HCT116 (cell line): ENCODE results near the gene SUPT3H. TPM values are rescaled to one million over a fixed set of nuclear protein-coding genes. Genes with fewer than 3 reads are reported as not detected.

ENCODE experiments used
- ATAC-seq: fragments of 200-7000 bp; cut with Tn5 transposase; 2 replicates; pipeline ENCODE4 v1.9.1; 2020; ENCODE audit warnings: mild to moderate bottlenecking, moderate library complexity
- BruUV-seq: library from RNA; stranded (reverse); fragments of 400-500 nt; replicated peaks from 2 replicates; lab custom pipeline; 2021; lab: Mats Ljungman, UMichigan
- CTCF ChIA-PET: fragments of 300-600 bp; sonication (Branson Sonifier 250); formaldehyde crosslinking; loops from one replicate; lab custom pipeline; 2021; ENCODE audit warnings: antibody characterized with exemption; lab: Charles Lee
- POLR2A ChIA-PET: fragments of 300-600, 350-600 bp; sonication (Branson Sonifier 250); formaldehyde crosslinking; loops from one replicate; lab custom pipeline; 2021; ENCODE audit warnings: antibody characterized with exemption; lab: Charles Lee
- RAD21 ChIA-PET, 2 experiments: fragments of 300-600 bp; sonication (Branson Sonifier 250); formaldehyde crosslinking; loops; one replicate each; lab custom pipeline; 2023; ENCODE audit warnings: low total read pairs in 2 of 2; ENCODE audit not compliant: uncharacterized antibody in 2 of 2, unreplicated experiment in 2 of 2, low non-redundant PET in 1 of 2; lab: Charles Lee
- DNase-seq: peaks from one replicate; pipeline ENCODE4 v3.0.0-alpha.2; 2010; ENCODE audit warnings: low read depth, low spot score
- H2AFZ ChIP-seq: fragments of 200-600 bp; shearing (Covaris generic), sonication (generic); 2 replicates; pipeline ENCODE4 v1.6.1; 2017; ENCODE audit warnings: low read depth, mixed run types, mixed read lengths, antibody characterized with exemption, low read length; ENCODE audit not compliant: poor library complexity, severe bottlenecking
- H3K27ac ChIP-seq: 2 replicates; pipeline ENCODE4 v1.5.1; 2012; ENCODE audit warnings: low read depth, low read length
- H3K27me3 ChIP-seq: fragments of 200-600 bp; sonication (generic); 2 replicates; pipeline ENCODE4 v1.6.1; 2016; ENCODE audit warnings: mixed run types, low read length, mixed read lengths; ENCODE audit not compliant: insufficient read depth
- H3K36me3 ChIP-seq, 2 experiments: fragments of 200-500 bp in 1 of 2; fragments of 200-600 bp in 1 of 2; sonication (Bioruptor generic) in 1 of 2; sonication (generic) in 1 of 2; 2 replicates each; pipeline versions ENCODE4 v1.5.1 to v1.6.1; 2014 to 2016; ENCODE audit warnings: low read length in 2 of 2, inconsistent platforms in 1 of 2, mixed read lengths in 1 of 2, mixed run types in 1 of 2; ENCODE audit not compliant: insufficient read depth in 2 of 2, control insufficient read depth in 1 of 2
- H3K4me1 ChIP-seq, 2 experiments: fragments of 200-600 bp in 1 of 2; sonication (generic) in 1 of 2; 2 replicates each; pipeline versions ENCODE4 v1.5.1 to v1.6.1; 2012 to 2017; ENCODE audit warnings: low read length in 2 of 2, inconsistent platforms in 1 of 2, mild to moderate bottlenecking in 1 of 2, mixed read lengths in 1 of 2, mixed run types in 1 of 2, moderate library complexity in 1 of 2; ENCODE audit not compliant: insufficient read depth in 2 of 2, control insufficient read depth in 1 of 2
- H3K4me2 ChIP-seq: fragments of 200-600 bp; sonication (generic); 2 replicates; pipeline ENCODE4 v1.6.1; 2017; ENCODE audit warnings: mixed run types, low read length, mixed read lengths
- H3K4me3 ChIP-seq, 2 experiments: fragments of 200-600 bp in 1 of 2; sonication (generic) in 1 of 2; replicated peaks in 1 of 2; 2 replicates each; pipeline ENCODE4 v1.5.1; 2011 to 2016; ENCODE audit warnings: low read length in 2 of 2, control low read depth in 1 of 2, low read depth in 1 of 2, mild to moderate bottlenecking in 1 of 2, mixed read lengths in 1 of 2, mixed run types in 1 of 2
- H3K79me2 ChIP-seq: fragments of 200-600 bp; sonication (generic); 2 replicates; pipeline ENCODE4 v1.6.1; 2017; ENCODE audit warnings: mild to moderate bottlenecking, mixed run types, low read length, moderate library complexity, mixed read lengths; ENCODE audit not compliant: insufficient read depth
- H3K9ac ChIP-seq: fragments of 200-600 bp; sonication (generic); 2 replicates; pipeline ENCODE4 v1.6.1; 2016; ENCODE audit warnings: low read length, mixed read lengths
- H3K9me2 ChIP-seq: fragments of 200-600 bp; sonication (generic), shearing (Covaris generic); 2 replicates; pipeline ENCODE4 v1.6.1; 2017; ENCODE audit warnings: mixed run types, mild to moderate bottlenecking, moderate library complexity; ENCODE audit not compliant: insufficient read depth
- H3K9me3 ChIP-seq, 2 experiments: fragments of 200-500 bp in 1 of 2; fragments of 200-600 bp in 1 of 2; sonication (Bioruptor generic) in 1 of 2; sonication (generic) in 1 of 2; 2 replicates each; pipeline ENCODE4 v1.6.1; 2014 to 2017; ENCODE audit warnings: low read length in 2 of 2, mixed read lengths in 2 of 2, inconsistent platforms in 1 of 2, low read depth in 1 of 2, mild to moderate bottlenecking in 1 of 2, mixed run types in 1 of 2, moderate library complexity in 1 of 2; ENCODE audit not compliant: control insufficient read depth in 1 of 2, insufficient read depth in 1 of 2
- H4K20me1 ChIP-seq: fragments of 200-600 bp; sonication (generic), shearing (Covaris generic); 2 replicates; pipeline ENCODE4 v1.6.1; 2017; ENCODE audit warnings: mixed run types, mild to moderate bottlenecking, moderate library complexity; ENCODE audit not compliant: insufficient read depth
- CTCF ChIP-seq, 3 experiments: fragments of 200-600 bp in 1 of 3; sonication (generic) in 1 of 3; IDR thresholded peaks in 2 of 3; conservative IDR thresholded peaks in 1 of 3; 2 replicates each; pipeline ENCODE4 v1.5.1; 2012 to 2017; ENCODE audit warnings: low read depth in 2 of 3, low read length in 2 of 3, antibody characterized with exemption in 1 of 3, borderline replicate concordance in 1 of 3, control low read depth in 1 of 3, mild to moderate bottlenecking in 1 of 3, mixed read lengths in 1 of 3, mixed run types in 1 of 3, moderate library complexity in 1 of 3; ENCODE audit not compliant: insufficient read depth in 1 of 3
- EGR1 ChIP-seq: IDR thresholded peaks from 2 replicates; pipeline ENCODE4 v1.6.1; 2012; ENCODE audit warnings: low read depth
- MAX ChIP-seq: IDR thresholded peaks from 2 replicates; pipeline ENCODE4 v1.6.1; 2012
- POLR2AphosphoS5 ChIP-seq: IDR thresholded peaks from 2 replicates; pipeline ENCODE4 v1.6.1; 2011; ENCODE audit warnings: mild to moderate bottlenecking, low read depth, low read length, moderate library complexity
- REST ChIP-seq: IDR thresholded peaks from 2 replicates; pipeline ENCODE4 v1.6.1; 2012; ENCODE audit warnings: low read depth
- SP1 ChIP-seq: IDR thresholded peaks from 2 replicates; pipeline ENCODE4 v1.6.1; 2012; ENCODE audit warnings: low read depth
- YY1 ChIP-seq: IDR thresholded peaks from 2 replicates; pipeline ENCODE4 v1.6.1; 2011; ENCODE audit warnings: low read length, low read depth, moderate library complexity, mild to moderate bottlenecking; ENCODE audit not compliant: insufficient replicate concordance; ENCODE audit errors: extremely low read depth
- ZNF274 ChIP-seq: fragments of 200-500 bp; sonication (Bioruptor generic); IDR thresholded peaks from 2 replicates; pipeline ENCODE4 v1.6.1; 2014; ENCODE audit warnings: mild to moderate bottlenecking, low read depth, low read length, inconsistent platforms
- intact Hi-C: fragments of 100-400 bp; cut with micrococcal nuclease; formaldehyde crosslinking; loops from 2 replicates; pipeline ENCODE4 v1.10.0; 2022
- total RNA-seq: library from RNA; stranded (reverse); gene quantifications from one replicate; pipeline ENCODE4 v1.2.1, GENCODE V29; 2021; ENCODE audit not compliant: unreplicated experiment

SUPT3H gene
- total RNA-seq, 1 experiment from 2014 or later, result 7.4 TPM

DNA sequence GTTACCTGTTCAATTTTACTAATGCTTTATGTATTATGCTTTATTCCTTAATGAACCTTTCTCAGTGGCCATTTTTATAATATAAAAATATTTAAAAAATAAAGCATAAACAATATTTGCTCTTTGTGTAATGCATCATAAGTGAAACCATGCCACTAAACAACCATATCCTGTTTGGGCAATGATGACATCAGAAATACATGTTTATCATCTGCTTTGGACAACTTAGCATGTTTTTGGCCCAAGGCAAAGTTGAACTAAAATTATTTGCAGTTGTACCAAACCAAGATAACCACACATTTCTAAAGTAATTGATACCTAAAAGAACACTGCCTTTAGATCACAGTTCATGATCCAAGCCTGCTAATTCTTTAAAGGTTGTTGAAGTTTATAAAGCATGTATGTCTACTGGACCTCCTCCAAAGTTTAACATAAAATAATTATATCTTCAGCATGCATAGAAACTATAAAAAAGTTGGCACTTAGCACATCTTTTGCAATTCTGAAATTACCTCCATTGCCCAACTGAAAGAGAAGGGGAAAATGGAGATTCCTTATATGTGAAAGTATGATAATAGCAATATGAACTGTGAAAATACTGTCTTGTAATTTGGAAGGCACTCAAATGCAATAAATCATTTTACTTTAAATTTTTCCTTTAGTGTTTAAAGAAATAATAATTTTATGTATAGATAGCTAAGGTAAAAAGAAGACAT is 375.2 kb downstream of the SUPT3H start:
- no peak overlapping the region for H3K4me2 ChIP-seq
- no peak overlapping the region for H3K4me3 ChIP-seq
- no peaks in the 10 kb centered on the region for H4K20me1 ChIP-seq
- no peaks in the 10 kb centered on the region for H3K36me3 ChIP-seq
- TF ChIP-seq SP1 (no peak), POLR2AphosphoS5 (no peak), EGR1 (no peak), ZNF274 (no peak), REST (no peak), YY1 (no peak), CTCF (IDR thresholded peaks at IDR 0.05 in 2 of 3, conservative IDR thresholded peaks at IDR 0.05 in 1 of 3; ENCODE audit: borderline replicate concordance in 1 of 3, insufficient read depth in 1 of 3, low read depth in 2 of 3, low read length in 2 of 3) (no peak), MAX (no peak)
- H3K27ac ChIP-seq, result no peak overlapping the region
- DNase-seq, result no peak
- intact Hi-C loops, result no loop called here
- no peaks in the 10 kb centered on the region for H3K27me3 ChIP-seq
- no peak overlapping the region for H2AFZ ChIP-seq
- H3K79me2 ChIP-seq, result no peaks in the 10 kb centered on the region
- no peaks in the 10 kb centered on the region for H3K9me3 ChIP-seq
- BruUV-seq, result no TSS peak
- no peaks in the 10 kb centered on the region for H3K4me1 ChIP-seq
- ChIA-PET POLR2A (no interaction called here), RAD21 (no interaction called here), CTCF (no interaction called here)
- no peaks in the 10 kb centered on the region for H3K9me2 ChIP-seq
- no peak for ATAC-seq
- H3K9ac ChIP-seq, result no peak overlapping the region
